Omental fat pad (tissue), 4 donors: ENCODE data around the gene FAM117A. TPM values are rescaled to one million over a fixed set of nuclear protein-coding genes. Genes with fewer than 3 reads are reported as not detected.
A peak's percentile ranks its signal among the peaks of the same experiment; 100 is the strongest.

Source experiments
- ATAC-seq: fragments of 150-250 bp; one replicate; pipeline ENCODE4 v1.9.1; 2016; ENCODE audit warnings: mild to moderate bottlenecking, moderate library complexity; ENCODE audit not compliant: low FRiP score
- DNase-seq: peaks from one replicate; pipeline ENCODE4 v3.0.0-alpha.2; 2019; ENCODE audit warnings: low spot score
- CTCF ChIP-seq, 3 donors: fragments of 450-650 bp; IDR thresholded peaks; one replicate each; pipeline ENCODE4 v1.5.1; 2016 to 2017; ENCODE audit warnings: antibody characterized with exemption in 3 of 3, mild to moderate bottlenecking in 3 of 3, moderate library complexity in 2 of 3
- total RNA-seq, 4 donors: library from RNA; depleted of rRNA; stranded (reverse); fragments of >200 nt; gene quantifications; one replicate each; pipeline ENCODE4 v1.1.0, GENCODE V29; 2016

The FAM117A gene
- 10 to 100 TPM in 2 of 4 donors, 1 to 10 TPM in 2; 4.1 to 15.8 (median 10.7) TPM for total RNA-seq

- ATAC-seq (peak; percentile 99), DNase-seq (peak; percentile 83)
- no peak for TF ChIP-seq CTCF (IDR thresholded peaks at IDR 0.05)
Observed at GRCh38 chr17:49763735-49764558, at the start of gene FAM117A. FAM117A (minus strand) TSS chr17:49764131; CDS start chr17:49764087, 44 bp downstream.

GRCh38 chr17:49809056-49809455, 45.1 kb upstream of the FAM117A start:
- TF ChIP-seq CTCF (IDR thresholded peaks at IDR 0.05) = no peak
- ATAC-seq (no peak), DNase-seq (no peak)

- TF ChIP-seq CTCF (IDR thresholded peaks at IDR 0.05) = no peak
- ATAC-seq (no peak), DNase-seq (no peak)
Observed at GRCh38 chr17:49798738-49799137, 34.8 kb upstream of the FAM117A start.

- no peak for TF ChIP-seq CTCF (IDR thresholded peaks at IDR 0.05)
- ATAC-seq (no peak), DNase-seq (no peak)
Observed at GRCh38 chr17:49798182-49798581, 34.3 kb upstream of the FAM117A start.

- no peak for TF ChIP-seq CTCF (IDR thresholded peaks at IDR 0.05)
- no peak for DNase-seq
- no peak for ATAC-seq
Observed at GRCh38 chr17:49795372-49795771, 31.4 kb upstream of the FAM117A start.

- DNase-seq (no peak), ATAC-seq (no peak)
- no peak for TF ChIP-seq CTCF (IDR thresholded peaks at IDR 0.05)
Observed at GRCh38 chr17:49793309-49793708, 29.4 kb upstream of the FAM117A start.

GRCh38 chr17:49789243-49789578, 25.3 kb upstream of the FAM117A start:
- DNase-seq (no peak), ATAC-seq (no peak)
- TF ChIP-seq CTCF (IDR thresholded peaks at IDR 0.05) = no peak
